COR-L47 (cell line): ENCODE measurements around the gene HEXIM1.
"Not testable (repeated sequence)": the region's sequence is repeated elsewhere in the genome, so short reads cannot be mapped to it uniquely, and the experiment has no call there.

Experiments used
- DNase-seq: peaks from one replicate; lab custom pipeline; 2025; lab: John Stamatoyannopoulos, UW

HEXIM1 gene

DNA sequence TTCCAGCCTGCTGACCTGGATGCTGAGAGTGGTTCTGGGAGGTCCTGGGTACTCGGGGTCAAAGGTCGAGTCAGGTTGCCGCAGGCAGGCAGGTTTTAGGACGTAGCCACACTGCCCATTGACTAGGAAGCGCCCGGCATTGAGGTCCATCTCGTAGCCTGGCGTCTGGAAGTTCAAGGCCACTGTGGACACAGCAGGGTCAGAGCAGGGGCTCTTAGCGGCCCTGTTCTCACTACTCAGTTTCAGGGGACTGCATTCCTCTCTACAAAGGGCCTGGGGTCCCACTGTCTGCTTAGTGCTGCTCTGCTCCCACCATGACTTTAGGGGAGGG lies 34.9 kb upstream of the HEXIM1 start:
- DNase-seq = no peak

DNA sequence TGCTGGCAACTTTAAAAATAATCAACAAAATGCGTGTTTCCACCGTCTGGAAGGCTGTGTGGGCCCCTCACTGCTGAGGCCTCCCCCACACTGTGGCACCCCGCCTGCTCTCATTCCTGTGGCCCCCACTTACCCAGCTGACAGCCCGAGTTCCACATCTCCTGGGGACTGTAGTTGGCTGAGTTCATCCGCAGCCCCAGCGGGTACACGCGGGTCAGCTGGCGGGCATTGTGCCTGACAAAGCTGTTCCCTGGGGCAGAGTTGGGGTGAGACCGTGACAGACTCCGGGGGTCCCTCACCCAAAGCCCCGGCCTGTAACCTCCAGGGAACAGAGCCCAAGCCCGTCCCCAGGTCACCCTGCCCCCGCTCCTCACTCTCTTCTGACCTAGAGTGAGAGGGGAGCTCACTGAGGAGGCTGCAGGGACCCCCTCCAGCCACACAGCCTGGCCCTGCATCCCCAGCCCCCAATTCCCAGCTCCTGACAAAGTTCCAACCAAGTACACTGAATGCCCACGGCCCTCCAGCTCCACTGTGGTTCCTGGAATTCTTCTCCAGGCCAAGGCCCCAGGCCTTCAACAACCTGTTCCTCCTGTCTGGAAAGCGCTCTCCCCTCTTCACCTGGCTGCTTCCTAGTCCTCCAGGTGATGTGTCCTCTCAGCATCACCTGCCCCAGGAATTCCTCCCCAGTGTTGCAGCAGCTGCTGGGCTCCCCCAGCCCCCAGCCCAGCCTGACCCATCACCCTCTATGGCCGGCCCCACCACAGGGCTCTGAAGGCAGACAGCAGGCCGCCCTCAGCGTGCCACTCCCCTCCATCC lies 34.0 kb upstream of the HEXIM1 start:
- DNase-seq = no peak

- DNase-seq = no peak
Measured at GRCh38 chr17:45115015-45115625, 33.2 kb upstream of the HEXIM1 start.

GRCh38 chr17:45115871-45116270 lies 32.4 kb upstream of the HEXIM1 start:
- no peak for DNase-seq

DNA sequence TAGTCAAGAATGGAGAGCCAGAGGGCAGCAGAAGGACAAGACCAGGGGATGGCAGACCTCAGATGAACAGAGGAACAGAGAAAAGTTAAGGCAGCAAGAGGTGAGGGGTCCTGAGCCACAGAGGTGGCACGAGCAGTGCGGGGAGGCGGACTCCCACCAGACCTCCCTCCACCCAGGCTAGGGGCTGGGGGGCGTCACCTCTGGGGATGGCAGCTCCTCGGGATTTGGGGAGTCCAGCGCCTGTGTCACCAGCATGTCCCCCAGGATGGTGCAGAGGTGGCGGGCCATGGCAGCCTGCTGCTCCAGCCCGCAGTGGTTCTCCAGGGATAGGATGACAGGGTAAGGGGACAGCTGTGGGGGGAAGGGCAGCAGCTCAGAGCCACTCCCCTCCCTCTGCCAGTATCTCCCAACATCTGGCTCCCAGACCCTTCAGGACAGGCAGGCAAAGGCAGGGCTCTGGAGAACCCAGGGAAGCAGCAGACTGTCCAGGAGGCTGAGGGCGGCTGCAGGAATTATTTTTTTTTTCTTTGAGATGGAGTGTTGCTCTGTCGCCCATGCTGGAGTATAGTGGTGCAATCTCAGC lies 31.8 kb upstream of the HEXIM1 start:
- no peak for DNase-seq

DNA sequence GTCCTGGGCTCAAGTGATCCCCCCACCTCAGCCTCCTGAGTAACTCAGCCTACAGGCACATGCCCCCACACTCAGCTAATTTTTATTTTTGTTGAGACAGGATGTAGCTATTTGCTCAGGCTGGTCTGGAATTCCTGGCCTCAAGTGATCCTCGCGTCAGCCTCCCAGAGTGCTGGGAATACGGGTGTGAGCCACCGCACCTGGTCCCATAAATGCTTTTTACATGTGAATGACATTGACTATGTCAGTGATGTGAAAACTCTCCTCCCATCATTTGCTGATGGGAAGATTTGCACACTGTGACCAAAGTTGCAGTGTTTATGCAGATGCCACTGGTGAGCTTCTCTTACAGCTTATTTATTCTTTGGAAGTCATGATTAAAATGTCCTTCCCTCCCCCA lies 30.9 kb upstream of the HEXIM1 start:
- no peak for DNase-seq

DNA sequence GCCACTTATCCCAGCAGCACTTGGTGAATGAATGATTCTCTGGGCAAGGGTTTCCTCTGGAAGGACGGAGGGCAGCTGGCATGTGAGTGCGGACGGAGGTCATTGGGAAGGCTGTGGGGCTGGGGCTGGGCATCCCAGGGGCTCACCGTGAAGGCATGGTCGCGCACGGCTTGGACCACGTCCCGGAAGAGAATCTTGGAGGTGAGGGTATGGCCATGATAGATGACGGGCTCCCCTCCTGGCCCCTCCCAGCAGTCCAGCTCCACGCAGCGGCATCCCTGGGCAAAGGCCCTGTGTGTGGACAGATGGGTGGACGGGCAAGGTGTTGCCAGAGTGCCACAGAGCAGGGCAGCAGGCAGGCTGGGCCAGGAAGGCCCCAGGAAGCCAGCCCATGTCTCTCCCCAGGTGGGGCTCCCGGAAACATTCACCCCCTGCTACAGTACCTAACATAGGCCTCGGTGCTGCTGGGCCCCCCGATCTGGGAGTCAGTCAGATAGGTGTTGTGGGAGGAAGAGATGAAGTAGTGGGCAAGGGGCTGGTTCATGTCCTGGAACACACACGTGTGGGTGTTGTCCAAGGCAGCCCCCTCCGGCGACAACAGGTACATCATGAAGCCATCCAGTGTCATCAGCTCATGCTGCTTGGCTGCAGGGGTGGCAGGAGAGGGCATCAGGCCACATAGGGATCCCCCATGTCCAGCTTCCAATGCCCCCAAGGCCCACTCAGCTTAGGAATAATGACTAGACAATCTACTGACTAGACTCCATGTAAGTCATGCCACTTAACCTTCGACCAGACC lies 30.2 kb upstream of the HEXIM1 start:
- no peak for DNase-seq

DNA sequence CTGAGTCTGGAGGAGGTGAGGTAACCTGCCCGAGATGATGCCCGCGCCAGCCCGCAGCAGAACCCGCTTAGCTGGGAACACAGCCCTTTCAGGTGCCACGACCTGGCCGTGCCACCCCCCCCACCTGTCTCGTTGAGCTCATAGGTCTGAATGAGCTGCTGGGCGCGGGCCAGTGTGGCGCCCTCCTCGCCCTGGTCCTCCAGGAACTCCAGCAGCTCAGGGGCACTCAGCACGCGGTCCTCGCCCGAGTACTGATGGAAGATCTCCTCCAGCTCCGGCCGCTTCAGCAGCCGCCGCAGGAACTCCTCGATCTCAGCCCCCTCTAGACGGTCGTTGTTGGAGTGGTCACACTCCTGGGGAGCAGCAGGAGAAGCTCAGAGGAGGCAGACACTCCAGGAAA lies 29.6 kb upstream of the HEXIM1 start:
- no peak for DNase-seq

DNA sequence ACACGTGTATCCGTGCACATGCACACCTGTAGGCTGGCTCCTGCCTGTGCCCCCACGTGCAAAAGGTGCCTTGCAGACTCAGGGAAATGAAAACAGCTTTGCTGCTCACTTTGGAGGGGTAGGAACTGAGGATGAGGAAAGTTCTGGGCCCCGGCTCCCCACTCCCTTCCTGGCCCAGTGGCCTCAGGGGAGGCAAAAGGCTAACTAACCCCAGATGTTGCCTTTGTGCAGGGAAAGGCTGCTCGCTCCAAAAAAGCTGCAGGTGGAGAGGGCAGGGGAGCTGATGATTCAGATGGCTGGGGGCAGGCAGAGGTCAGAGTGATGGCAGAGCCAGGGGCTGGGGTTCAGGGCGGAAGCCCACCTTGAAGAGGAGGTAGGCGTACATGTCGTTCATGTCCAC lies 28.3 kb upstream of the HEXIM1 start:
- no peak for DNase-seq

DNA sequence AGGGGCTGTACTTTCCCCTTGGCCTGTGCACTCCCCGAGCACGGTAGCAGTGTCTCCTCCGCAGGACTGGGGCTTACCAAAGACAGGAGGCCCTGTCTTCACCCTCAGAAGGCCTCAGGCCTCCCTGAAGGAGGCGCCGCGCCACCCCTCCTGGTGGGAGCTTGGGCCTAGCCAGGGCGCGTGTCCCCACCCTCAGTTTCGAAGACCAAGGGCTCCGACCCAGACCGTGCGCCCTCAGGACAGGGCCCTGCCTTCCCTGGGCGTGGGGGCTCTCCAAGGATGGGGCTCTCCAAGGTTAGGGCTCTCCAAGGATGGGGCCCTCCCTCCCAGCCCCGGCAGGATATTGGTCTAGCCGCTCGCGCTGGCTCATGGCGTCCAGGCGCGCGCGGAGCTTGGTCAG lies 27.7 kb upstream of the HEXIM1 start:
- DNase-seq = no peak

DNA sequence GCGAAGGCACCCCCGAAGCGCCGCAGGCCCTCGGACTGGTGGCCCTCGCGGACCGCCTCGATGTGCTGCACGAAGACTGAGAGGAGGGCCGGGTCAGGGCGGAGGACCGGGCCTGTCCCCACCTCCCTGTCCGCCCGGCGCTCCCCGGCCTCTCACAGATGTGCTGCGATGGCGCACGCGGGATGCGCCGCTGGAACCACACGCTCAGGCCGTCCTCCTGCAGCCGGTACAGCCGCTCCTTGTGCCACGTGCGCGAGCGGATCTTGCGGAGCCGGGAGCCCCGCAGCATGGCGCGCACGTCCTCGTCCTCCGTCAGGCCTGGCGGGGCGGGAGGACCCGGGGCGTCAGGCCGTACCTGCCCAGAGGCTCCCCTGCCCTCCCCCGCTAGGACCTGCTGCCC lies 27.2 kb upstream of the HEXIM1 start:
- DNase-seq = no peak

- no peak for DNase-seq
Measured at GRCh38 chr17:45123076-45123770, 25.1 kb upstream of the HEXIM1 start.

- no peak for DNase-seq
Measured at GRCh38 chr17:45123930-45124796, 24.1 kb upstream of the HEXIM1 start.

- DNase-seq = not testable (repeated sequence)
Measured at GRCh38 chr17:45124797-45125122, 23.5 kb upstream of the HEXIM1 start.

- DNase-seq = no peak
Measured at GRCh38 chr17:45125509-45125908, 22.8 kb upstream of the HEXIM1 start.

DNA sequence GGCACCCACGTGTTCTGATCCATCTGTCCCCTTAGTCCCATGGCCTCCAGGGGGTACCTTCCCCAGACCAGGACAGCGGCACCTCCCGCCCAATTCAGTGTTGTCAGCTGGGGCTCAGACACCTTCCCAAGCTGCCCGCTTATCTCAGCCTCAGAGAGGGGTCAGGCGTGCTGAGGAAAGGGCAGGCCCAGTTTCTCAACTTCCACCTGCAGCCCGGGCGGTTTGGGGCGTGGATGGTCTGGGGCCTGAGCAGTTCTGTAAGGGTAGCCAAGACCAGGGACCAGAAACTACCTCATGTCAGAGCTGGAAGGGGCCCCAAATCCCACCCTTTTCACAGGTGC lies 21.1 kb upstream of the HEXIM1 start:
- no peak for DNase-seq

DNA sequence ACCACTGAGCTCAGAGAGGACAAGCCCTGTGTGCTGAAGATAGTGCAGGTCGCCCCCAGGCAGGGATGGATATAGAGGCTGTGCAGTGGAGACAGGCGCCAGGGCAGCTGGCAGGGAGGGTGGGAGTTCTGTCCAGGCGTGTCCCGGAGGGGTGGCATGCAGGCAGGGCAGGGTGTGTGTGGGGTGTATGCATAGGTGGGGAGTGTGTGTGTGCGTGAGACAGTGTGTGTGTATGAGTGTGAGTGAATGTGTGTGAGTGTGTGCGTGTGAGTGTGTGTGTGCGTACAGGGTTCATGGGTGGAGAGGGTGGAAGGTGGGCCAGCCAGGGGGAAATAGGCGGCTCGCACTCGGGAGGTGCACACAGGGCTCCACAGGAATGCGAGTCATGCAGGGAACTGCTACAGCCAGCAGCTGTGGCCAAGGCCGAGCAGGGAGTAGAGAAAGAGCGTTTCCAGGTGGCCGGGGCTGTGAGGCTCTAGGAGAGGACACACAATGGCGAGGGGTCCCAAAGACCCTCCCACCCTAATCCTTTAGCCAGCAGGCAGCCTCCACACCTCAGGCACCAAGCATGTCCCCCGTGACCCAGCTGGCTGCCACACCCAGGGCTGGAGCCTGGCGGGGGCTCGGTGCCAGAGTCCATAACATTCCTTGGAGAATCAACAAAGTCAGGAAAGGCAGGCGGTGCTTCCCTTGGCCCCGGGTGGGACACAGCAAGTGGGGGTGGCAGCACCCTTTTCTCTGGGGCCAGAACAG lies 20.6 kb upstream of the HEXIM1 start:
- DNase-seq = no peak

GRCh38 chr17:45128331-45128730 lies 19.9 kb upstream of the HEXIM1 start:
- no peak for DNase-seq

- no peak for DNase-seq
Measured at GRCh38 chr17:45128989-45129388, 19.3 kb upstream of the HEXIM1 start.

- DNase-seq = no peak
Measured at GRCh38 chr17:45129426-45129939, 18.8 kb upstream of the HEXIM1 start.
